Stimulated activated CD4-positive, alpha-beta T cell treated with anti-CD3 and anti-CD28 coated beads, TNF-alpha, amount 100 ng/mL, for 48 hours (primary cell): Measurements from ENCODE around the gene NSMCE4A.
"Not testable (repeated sequence)": the region's sequence is repeated elsewhere in the genome, so short reads cannot be mapped to it uniquely, and the experiment has no call there.

Experiments
- DNase-seq, 3 donors: peaks; one replicate each; pipeline ENCODE4 v3.0.0-alpha.2; 2020; ENCODE audit warnings: low read depth in 3 of 3

The NSMCE4A gene

GRCh38 chr10:121936295-121936694, 38.7 kb downstream of the NSMCE4A start:
- DNase-seq, result no peak

DNA sequence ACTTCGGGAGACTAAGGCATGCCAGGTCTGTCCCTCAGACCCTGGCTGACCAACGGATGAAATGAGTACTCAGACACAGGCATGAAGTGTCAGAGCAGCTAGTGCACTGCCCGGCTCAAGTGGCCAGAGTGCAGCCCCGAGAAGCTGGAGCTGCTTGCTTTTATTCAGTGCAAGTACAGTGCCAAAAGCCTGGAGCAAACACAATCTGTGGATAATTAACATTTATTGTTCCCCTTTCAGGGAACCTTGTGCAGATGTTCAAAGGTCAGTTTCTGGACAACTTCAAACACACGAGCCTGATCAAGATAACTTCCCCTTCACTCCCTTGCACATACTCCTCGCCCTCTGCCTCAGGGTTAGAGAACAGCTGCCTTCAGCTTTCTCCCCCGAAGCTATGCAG, 39.3 kb downstream of the NSMCE4A start:
- no peak for DNase-seq

- DNase-seq, result not testable (repeated sequence)
Observed at GRCh38 chr10:121930268-121931085, 44.5 kb downstream of the NSMCE4A start.

DNA sequence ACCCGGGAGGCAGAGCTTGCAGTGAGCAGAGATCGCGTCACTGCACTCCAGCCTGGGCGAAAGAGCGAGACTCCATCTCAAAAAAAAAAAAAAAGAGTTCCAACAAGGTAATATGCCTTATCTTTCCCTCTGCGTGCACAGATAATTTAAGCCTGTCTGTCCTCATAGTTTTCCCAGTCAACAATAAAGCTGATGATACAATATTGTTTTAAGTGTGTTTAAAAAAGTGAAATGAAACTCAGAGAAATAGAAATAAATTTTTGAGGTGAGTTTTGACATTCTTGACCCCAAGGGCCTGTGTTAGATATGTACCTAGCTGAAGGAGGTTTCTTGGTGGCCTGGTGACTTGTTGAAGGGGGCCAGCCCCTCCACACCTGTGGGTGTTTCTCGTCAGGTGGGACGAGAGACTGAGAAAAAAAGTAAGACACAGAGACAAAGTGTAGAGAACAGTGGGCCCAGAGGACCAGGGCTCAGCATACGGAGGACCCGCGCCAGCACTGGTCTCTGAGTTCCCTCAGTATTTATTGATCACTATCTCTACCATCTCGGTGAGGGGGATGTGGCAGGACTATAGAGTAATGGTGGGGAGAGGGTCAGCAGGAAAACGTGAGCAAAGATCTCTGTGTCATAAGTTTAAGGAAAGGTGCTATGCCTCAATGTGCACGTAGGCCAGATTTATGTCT, 45.3 kb downstream of the NSMCE4A start:
- not testable (repeated sequence) for DNase-seq

DNA sequence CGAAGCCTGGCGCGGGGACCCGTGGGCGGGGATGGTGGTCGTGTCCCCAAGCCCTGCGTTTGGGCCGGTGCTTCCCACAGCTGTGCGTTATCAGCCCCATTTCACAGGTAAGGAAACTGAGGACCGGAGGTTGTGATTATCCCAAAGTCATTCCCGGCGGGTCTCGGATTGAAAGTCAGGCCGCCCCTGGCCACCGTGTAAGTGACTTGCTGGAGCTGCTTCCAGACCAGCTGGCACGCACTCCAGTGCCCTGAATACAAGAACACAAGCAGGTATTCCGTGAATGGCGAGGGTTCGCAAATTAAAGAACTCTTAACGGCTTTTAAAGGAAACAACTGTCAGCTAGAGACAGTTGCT, 46.5 kb downstream of the NSMCE4A start:
- no peak for DNase-seq

DNA sequence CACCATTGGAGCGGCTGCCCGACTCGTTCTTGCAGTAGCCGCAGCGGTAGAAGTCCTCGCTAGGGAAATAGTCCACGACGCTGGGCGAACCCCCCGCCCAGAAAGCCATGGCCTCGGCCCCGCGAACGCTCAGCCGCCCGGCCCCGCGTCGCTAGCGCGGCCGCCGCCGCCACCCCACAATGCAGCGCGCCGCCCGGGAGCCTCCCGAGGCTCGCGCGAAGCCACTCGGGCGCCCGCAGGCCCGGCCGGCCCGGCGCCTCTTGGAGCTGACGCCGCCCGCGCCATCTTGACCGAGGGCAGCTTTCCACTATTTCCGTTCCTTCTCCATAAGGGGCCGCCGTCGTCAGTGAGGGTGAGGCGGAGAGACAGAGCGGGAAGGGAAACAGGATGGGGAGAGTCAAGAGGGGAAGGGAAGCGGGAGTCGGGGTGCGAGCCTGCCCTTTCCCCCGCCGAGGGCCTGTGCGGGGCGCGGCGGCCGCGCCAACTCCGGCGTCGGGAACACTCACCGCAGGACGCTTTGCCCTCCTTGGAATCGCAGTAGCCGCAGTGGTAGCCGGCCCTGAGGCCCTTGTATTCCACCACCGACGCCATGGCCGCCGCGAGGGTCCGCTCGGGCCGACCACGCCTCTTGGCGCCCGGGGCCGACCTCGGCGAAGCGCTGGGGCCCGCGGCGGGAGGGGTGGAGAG, 47.0 kb downstream of the NSMCE4A start, which contains the start of gene ATE1:
Gene ATE1, minus strand, starts transcription at position 191 of the 687 bp plus-strand sequence. Its CDS starts 82 bp downstream, at position 109.
- DNase-seq, result peak; percentile 71 to 75 (median 71)

DNA sequence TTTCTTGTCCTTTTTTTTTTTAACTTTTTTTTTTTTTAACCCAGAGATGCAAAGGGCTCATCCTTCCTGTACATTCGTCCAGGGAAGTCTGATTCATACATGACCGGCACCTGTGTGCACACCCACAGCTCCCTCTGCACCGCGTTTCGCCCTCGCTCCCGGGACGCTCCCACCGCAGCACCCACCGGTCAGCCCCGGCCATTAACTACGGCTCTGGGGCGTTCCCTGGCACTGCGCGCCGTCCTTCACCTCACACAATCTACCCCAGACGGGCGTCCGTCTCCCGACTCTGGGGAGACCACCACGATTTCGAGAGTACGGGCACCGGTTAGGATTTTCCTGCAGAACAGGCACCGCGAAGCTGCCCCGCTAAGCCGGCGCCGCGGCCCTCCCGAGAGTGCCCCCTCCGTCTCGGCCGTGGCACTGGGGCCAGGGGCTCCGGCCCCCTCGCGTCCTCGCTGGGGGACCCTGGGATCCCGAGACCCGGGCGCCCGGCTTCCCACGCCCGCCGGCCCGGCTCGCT, 47.6 kb downstream of the NSMCE4A start:
- DNase-seq, result peak; percentile 1 to 27 (median 5)

- no peak for DNase-seq
Observed at GRCh38 chr10:121926671-121927317, 48.2 kb downstream of the NSMCE4A start.

DNA sequence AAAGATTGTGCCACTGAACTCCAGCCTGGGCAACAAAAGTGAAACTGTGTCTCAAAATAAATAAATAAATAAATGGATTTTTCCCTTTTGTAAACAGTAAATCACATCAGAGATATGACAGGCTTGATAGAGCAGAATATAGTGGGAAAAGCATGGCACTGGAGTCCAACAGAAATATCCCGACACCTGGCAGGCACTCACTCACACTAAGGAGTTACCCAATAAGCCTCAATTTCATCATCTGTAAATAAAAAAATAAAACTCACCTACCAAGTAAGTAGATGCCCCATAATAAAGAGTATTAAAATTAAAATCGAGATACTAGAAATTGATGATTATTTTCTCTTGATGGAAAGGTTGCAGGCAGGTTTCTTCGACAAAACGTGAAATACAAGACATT, 48.9 kb downstream of the NSMCE4A start:
- DNase-seq, result no peak

- no peak for DNase-seq
Observed at GRCh38 chr10:121921238-121921931, 53.6 kb downstream of the NSMCE4A start.

GRCh38 chr10:121919666-121920065, 55.4 kb downstream of the NSMCE4A start:
- DNase-seq, result no peak

DNA sequence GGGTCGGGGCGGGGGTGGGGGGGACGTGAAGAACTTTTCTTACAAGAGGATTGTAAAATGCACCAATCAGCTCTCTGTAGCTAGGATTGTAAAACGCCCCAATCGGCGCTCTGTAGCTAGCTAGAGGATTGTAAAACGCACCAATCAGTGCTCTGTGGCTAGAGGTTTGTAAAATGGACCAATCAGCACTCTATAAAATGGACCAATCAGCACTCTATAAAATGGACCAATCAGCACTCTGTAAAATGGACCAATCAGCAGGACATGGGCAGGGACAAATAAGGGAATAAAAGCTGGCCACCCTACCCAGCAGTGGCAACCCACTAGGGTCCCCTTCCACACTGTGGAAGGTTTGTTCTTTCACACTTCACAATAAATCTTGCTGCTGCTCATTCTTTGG, 56.2 kb downstream of the NSMCE4A start:
- DNase-seq, result not testable (repeated sequence)

DNA sequence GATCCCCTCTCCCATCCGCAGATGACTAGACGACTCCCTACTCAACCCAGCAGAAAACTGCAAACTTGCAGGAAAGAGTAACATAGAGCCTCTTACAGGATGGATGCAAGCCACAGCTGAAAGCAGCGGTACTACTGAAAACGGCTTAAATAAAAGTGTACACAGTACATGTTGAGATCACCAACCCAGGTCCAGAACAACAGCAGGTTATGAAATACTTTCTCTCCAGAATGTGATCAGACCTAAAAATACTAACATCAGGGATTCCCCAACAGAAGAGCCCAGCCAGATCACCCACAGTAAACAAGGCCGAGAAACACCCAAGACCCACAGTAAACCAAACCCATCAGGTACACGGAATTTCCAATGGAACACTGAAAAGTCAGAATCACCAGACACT, 60.4 kb downstream of the NSMCE4A start:
- DNase-seq, result no peak

GRCh38 chr10:121911421-121911697, 63.7 kb downstream of the NSMCE4A start:
- no peak for DNase-seq

DNA sequence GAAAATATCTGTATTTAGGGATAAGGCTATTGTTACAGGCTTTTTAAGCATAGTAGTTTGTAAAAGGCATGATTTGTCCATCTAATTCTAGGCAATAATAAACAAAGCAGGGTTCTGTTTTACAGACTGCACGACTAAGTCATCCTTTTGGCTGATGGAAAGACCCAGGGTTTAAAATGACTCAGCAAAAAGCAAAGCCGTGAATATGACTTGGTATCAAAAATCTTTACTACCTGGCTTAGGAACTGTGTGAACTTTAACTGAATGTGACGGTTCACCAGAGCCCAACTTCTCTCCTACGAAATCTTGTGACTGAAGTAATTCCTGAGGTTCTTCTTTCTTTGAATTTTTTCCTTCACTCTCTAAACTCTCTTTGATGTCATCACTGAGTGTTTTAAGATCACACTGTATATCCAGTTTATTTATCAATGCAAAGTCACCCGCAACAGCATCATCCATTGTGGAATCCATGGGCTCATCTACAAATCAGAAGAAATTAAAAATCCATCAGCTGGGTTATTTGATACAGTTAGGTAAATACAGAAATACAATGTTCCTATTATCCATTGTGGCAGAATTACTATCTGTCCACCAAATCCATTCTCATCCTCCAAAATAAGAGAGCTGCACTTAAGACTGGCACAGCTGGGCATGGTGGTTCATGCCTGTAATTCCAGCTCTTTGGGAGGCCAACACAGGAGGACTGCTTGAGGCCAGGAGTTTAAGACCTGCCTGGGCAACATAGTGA, 64.2 kb downstream of the NSMCE4A start:
- DNase-seq, result no peak
